ENCODE results near the gene PAFAH1B1. TPM values are rescaled to one million over a fixed set of nuclear protein-coding genes. Genes with fewer than 3 reads are reported as not detected.
"Not testable (repeated sequence)": the region's sequence is repeated elsewhere in the genome, so short reads cannot be mapped to it uniquely, and the experiment has no call there.

Gene PAFAH1B1
- total and polyA plus RNA-seq, 2 experiments from 2014 or later, result 69.9 to 71.7 TPM

DNA sequence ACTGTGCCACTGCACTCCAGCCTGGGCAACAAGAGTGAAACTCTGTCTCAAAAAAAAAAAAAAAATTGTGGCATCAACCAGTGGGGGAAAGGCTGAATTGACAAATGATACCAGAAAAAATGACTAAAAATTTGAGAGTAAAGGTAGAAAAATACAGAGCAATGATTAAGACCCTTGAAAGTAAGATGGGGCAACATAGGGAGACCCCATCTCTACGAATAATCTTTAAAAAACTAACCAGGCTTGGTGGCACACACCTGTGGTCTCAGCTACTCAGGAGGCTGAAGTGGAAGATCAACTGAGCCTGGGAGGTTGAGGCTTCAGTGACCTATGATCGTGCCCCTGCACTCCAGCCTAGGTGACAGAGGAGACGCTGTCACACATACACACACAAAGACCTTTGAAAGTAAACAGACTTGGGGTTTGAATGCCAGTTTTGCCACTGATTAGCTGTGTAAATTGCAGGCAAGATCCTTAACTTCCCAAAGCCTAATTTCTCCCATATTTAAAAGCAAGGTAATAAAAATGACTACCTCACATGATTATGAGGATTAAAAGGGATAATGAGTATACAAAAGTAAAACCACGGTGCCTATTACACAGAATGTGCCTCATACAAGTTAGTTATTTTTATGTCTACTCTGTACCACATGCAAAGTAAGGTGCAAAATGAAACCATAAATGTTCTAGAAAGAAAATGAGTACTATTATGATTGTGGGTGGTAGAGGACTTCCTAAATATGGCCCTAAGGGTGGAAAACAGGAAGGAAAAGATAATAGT, 21.7 kb upstream of the PAFAH1B1 start (continued):
- TF ChIP-seq, protein P1, sequence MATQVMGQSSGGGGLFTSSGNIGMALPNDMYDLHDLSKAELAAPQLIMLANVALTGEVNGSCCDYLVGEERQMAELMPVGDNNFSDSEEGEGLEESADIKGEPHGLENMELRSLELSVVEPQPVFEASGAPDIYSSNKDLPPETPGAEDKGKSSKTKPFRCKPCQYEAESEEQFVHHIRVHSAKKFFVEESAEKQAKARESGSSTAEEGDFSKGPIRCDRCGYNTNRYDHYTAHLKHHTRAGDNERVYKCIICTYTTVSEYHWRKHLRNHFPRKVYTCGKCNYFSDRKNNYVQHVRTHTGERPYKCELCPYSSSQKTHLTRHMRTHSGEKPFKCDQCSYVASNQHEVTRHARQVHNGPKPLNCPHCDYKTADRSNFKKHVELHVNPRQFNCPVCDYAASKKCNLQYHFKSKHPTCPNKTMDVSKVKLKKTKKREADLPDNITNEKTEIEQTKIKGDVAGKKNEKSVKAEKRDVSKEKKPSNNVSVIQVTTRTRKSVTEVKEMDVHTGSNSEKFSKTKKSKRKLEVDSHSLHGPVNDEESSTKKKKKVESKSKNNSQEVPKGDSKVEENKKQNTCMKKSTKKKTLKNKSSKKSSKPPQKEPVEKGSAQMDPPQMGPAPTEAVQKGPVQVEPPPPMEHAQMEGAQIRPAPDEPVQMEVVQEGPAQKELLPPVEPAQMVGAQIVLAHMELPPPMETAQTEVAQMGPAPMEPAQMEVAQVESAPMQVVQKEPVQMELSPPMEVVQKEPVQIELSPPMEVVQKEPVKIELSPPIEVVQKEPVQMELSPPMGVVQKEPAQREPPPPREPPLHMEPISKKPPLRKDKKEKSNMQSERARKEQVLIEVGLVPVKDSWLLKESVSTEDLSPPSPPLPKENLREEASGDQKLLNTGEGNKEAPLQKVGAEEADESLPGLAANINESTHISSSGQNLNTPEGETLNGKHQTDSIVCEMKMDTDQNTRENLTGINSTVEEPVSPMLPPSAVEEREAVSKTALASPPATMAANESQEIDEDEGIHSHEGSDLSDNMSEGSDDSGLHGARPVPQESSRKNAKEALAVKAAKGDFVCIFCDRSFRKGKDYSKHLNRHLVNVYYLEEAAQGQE (IDR thresholded peaks at IDR 0.05; ENCODE audit: unreplicated experiment), result no peak
- TF ChIP-seq EZH2 (IDR thresholded peaks at IDR 0.05; ENCODE audit: low read depth, unreplicated experiment), result no peak

DNA sequence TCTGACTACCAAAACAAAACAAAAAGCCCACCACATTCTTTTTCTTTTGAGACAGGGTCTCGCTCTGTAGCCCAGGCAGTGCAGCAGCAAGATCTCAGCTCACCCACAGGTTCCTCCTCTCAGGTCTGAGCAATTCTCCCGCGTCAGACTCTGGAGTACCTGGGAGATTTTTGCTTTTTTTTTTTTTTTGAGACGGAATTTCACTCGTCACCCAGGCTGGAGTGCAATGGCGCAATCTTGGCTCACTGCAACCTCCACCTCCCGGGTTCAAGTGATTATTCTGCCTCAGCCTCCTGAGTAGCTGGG, 21.2 kb upstream of the PAFAH1B1 start:
- H3K9me3 Mint-ChIP-seq; H3K27me3 Mint-ChIP-seq (ENCODE audit: insufficient read depth, low read depth, poor library complexity); H3K4me2 ChIP-seq; H3K4me3 ChIP-seq; DNase-seq (ENCODE audit: low spot score); H3K27ac ChIP-seq (ENCODE audit: low read depth); H2AFZ ChIP-seq; H3K4me1 ChIP-seq (ENCODE audit: insufficient read depth); H3K9me2 ChIP-seq (ENCODE audit: insufficient read depth); ATAC-seq; H3K4me3 Mint-ChIP-seq; H3F3A ChIP-seq (replicated peaks; ENCODE audit: low read depth); H3K27ac Mint-ChIP-seq; H3K27me3 ChIP-seq (ENCODE audit: insufficient read depth); H3K79me2 ChIP-seq (replicated peaks; ENCODE audit: insufficient read depth); H3K4me1 Mint-ChIP-seq; H3K36me3 ChIP-seq (ENCODE audit: insufficient read depth); H4K20me1 ChIP-seq (replicated peaks; ENCODE audit: insufficient read depth); H3K36me3 Mint-ChIP-seq (ENCODE audit: low read depth): not testable (repeated sequence)

DNA sequence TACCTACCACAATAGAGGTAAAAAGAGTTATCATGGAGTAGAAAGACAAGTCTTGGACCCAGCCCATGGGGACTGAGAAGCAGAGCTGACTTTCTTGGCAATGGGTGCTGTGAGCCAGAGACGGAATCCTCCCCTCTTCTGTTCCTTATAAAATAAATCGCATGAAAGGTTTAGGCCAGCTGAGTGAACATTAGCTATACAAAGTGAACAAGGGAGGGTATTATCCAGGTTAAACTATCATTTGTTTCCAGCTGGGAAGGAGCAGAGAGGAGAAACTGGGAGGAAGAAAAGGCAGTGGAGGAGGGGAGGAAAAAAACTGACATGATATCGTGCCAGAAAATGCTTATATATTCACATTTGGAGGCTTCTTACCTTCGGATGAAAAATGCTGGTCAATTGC, 13.3 kb upstream of the PAFAH1B1 start:
- no peak overlapping the region for H3K27ac Mint-ChIP-seq
- no peaks in the 10 kb centered on the region for H3K36me3 ChIP-seq (ENCODE audit: insufficient read depth)
- H3K9me2 ChIP-seq (ENCODE audit: insufficient read depth), result no peaks in the 10 kb centered on the region
- H4K20me1 ChIP-seq (replicated peaks; ENCODE audit: insufficient read depth), result no peaks in the 10 kb centered on the region
- H3K36me3 Mint-ChIP-seq (ENCODE audit: low read depth), result no peaks in the 10 kb centered on the region
- H3K27me3 ChIP-seq (ENCODE audit: insufficient read depth), result no peaks in the 10 kb centered on the region
- H3K79me2 ChIP-seq (replicated peaks; ENCODE audit: insufficient read depth), result no peaks in the 10 kb centered on the region
- H3K4me1 ChIP-seq (ENCODE audit: insufficient read depth), result no peaks in the 10 kb centered on the region; the same call in 1 of the 2 replicates
- H3K27me3 Mint-ChIP-seq (ENCODE audit: insufficient read depth, low read depth, poor library complexity), result no peaks in the 10 kb centered on the region
- H3K4me3 ChIP-seq, result no peak overlapping the region
- H3F3A ChIP-seq (replicated peaks; ENCODE audit: low read depth), result no peaks in the 10 kb centered on the region
- DNase-seq (ENCODE audit: low spot score) (no peak), ATAC-seq (no peak)
- H2AFZ ChIP-seq, result peak overlapping the region; percentile 81; the same call in 1 of the 2 replicates
- H3K4me1 Mint-ChIP-seq, result peaks cover 10% of the 10 kb centered on the region
- peaks cover 4% of the 10 kb centered on the region; the same call in 1 of the 3 replicates for H3K9me3 Mint-ChIP-seq
- no peak overlapping the region for H3K4me2 ChIP-seq
- no peak overlapping the region for H3K4me3 Mint-ChIP-seq
- no peak overlapping the region for H3K27ac ChIP-seq (ENCODE audit: low read depth)
- TF ChIP-seq NANOG (IDR thresholded peaks at IDR 0.05; ENCODE audit: borderline replicate concordance) (no peak), JUNB (IDR thresholded peaks at IDR 0.05; ENCODE audit: unreplicated experiment) (no peak)
- TF ChIP-seq, protein P2, sequence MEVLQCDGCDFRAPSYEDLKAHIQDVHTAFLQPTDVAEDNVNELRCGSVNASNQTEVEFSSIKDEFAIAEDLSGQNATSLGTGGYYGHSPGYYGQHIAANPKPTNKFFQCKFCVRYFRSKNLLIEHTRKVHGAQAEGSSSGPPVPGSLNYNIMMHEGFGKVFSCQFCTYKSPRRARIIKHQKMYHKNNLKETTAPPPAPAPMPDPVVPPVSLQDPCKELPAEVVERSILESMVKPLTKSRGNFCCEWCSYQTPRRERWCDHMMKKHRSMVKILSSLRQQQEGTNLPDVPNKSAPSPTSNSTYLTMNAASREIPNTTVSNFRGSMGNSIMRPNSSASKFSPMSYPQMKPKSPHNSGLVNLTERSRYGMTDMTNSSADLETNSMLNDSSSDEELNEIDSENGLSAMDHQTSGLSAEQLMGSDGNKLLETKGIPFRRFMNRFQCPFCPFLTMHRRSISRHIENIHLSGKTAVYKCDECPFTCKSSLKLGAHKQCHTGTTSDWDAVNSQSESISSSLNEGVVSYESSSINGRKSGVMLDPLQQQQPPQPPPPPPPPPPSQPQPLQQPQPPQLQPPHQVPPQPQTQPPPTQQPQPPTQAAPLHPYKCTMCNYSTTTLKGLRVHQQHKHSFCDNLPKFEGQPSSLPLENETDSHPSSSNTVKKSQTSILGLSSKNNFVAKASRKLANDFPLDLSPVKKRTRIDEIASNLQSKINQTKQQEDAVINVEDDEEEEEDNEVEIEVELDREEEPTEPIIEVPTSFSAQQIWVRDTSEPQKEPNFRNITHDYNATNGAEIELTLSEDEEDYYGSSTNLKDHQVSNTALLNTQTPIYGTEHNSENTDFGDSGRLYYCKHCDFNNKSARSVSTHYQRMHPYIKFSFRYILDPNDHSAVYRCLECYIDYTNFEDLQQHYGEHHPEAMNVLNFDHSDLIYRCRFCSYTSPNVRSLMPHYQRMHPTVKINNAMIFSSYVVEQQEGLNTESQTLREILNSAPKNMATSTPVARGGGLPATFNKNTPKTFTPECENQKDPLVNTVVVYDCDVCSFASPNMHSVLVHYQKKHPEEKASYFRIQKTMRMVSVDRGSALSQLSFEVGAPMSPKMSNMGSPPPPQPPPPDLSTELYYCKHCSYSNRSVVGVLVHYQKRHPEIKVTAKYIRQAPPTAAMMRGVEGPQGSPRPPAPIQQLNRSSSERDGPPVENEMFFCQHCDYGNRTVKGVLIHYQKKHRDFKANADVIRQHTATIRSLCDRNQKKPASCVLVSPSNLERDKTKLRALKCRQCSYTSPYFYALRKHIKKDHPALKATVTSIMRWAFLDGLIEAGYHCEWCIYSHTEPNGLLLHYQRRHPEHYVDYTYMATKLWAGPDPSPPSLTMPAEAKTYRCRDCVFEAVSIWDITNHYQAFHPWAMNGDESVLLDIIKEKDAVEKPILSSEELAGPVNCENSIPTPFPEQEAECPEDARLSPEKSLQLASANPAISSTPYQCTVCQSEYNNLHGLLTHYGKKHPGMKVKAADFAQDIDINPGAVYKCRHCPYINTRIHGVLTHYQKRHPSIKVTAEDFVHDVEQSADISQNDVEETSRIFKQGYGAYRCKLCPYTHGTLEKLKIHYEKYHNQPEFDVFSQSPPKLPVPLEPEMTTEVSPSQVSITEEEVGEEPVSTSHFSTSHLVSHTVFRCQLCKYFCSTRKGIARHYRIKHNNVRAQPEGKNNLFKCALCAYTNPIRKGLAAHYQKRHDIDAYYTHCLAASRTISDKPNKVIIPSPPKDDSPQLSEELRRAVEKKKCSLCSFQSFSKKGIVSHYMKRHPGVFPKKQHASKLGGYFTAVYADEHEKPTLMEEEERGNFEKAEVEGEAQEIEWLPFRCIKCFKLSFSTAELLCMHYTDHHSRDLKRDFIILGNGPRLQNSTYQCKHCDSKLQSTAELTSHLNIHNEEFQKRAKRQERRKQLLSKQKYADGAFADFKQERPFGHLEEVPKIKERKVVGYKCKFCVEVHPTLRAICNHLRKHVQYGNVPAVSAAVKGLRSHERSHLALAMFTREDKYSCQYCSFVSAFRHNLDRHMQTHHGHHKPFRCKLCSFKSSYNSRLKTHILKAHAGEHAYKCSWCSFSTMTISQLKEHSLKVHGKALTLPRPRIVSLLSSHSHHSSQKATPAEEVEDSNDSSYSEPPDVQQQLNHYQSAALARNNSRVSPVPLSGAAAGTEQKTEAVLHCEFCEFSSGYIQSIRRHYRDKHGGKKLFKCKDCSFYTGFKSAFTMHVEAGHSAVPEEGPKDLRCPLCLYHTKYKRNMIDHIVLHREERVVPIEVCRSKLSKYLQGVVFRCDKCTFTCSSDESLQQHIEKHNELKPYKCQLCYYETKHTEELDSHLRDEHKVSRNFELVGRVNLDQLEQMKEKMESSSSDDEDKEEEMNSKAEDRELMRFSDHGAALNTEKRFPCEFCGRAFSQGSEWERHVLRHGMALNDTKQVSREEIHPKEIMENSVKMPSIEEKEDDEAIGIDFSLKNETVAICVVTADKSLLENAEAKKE (CRISPR knock-in tag; IDR thresholded peaks at IDR 0.05), result no peak
- TF ChIP-seq, protein P1 (IDR thresholded peaks at IDR 0.05; ENCODE audit: unreplicated experiment), result no peak

All from GM23338 (cell line).